Activated naive CD8-positive, alpha-beta T cell treated with anti-CD3 and anti-CD28 coated beads, Interleukin-2, amount 50 U/mL, for 24 hours (primary cell): ENCODE data around the gene PACSIN1.

Experiments used
- ATAC-seq: fragments of 150-1000 bp; cut with Tn5 transposase; one replicate; pipeline ENCODE4 v1.10.0; 2021
- DNase-seq: peaks from one replicate; pipeline ENCODE4 v3.0.0; 2021
- H3K27ac Mint-ChIP-seq: one replicate; pipeline ENCODE4 v1.8.0; 2021; ENCODE audit warnings: mild to moderate bottlenecking, mixed read lengths
- H3K27me3 Mint-ChIP-seq: one replicate; pipeline ENCODE4 v1.8.0; 2021; ENCODE audit warnings: mixed read lengths
- H3K36me3 Mint-ChIP-seq: one replicate; pipeline ENCODE4 v1.8.0; 2021; ENCODE audit warnings: low read depth, mixed read lengths
- H3K4me1 Mint-ChIP-seq: one replicate; pipeline ENCODE4 v1.8.0; 2021; ENCODE audit warnings: mixed read lengths
- H3K4me3 Mint-ChIP-seq: one replicate; pipeline ENCODE4 v1.8.0; 2021; ENCODE audit warnings: mild to moderate bottlenecking, moderate library complexity, mixed read lengths
- H3K9me3 Mint-ChIP-seq: one replicate; pipeline ENCODE4 v1.8.0; 2021; ENCODE audit warnings: mixed read lengths

The PACSIN1 gene

DNA sequence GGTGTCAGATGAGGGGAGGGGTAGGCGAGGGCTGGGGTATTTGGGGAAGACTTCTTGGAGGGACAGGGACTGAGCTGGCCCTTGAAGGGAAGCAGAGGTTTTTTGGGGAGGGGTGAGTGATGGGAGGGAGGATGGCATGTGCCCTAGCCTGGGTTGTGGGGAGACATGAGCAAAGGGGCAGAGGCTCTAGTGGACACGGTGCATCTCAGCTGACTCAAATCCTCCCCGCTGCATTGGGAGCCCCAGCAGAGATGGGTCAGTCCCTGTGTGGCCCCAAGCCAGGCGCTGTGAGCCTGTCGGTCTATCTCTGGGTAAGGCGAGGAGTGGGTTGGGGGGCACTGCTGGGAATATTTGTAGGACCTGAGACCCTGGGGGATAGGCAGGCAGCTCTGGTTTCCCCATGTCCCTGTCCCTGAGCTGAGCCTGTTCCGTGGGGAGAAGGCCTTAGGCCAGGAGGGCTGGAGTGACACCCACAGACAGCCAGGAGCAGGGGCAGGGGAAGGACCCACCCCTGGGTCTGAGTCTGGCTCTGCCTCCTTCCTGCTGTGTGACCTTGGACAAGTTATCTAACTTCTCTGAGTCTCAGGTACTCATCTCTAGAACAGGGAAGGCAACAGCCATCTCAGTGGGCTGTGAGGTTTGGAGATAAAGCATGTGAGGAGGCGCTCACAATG, 54.2 kb downstream of the PACSIN1 start:
- no peak for DNase-seq
- no peak overlapping the region for H3K27ac Mint-ChIP-seq

DNA sequence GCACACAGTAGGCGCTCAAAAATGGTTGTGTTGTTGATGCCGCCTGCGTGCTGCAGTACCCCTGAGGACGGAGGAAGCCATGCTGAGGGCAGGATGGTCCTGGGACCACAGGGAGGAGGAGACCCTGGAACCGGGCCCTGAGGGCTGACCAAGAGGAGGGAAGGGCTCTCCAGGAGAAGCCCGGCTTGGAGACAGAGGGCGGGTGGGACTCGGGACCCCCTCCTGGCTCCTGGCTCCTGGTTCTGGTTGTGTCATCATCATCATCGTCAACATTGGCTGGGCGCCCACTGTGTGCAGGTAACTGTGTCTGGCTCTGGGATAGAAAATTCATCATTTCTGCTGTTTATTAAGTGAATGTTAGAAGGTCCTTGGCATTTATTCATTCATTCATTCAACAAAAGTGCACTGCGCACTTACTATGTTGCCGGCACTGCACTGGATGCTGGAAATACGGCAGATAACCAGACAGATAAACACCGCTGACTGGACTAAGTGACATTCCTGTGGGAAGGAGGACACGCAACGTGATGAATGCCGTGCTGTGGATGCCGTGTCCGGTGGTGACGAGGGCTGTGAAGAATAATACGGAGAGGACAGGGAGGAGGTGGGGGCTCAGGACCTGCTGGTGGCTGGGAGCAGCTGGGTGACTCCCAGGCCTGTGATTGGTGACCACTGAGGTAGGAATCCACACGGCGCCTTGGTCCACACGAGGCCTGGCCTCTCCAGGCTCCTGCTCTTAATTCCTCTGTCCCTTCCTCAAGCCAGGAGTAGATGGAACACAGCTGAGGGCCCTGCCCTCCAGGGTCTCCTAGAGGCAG, 55.0 kb downstream of the PACSIN1 start:
- Mint-ChIP-seq H3K27me3 (peaks cover 4% of the 10 kb centered on the region), H3K9me3 (no peaks in the 10 kb centered on the region), H3K4me3 (no peak overlapping the region), H3K4me1 (no peaks in the 10 kb centered on the region), H3K27ac (no peak overlapping the region), H3K36me3 (no peaks in the 10 kb centered on the region)
- no peak for DNase-seq
- ATAC-seq, result no peak

More for the DNA sequence above, 54.2 kb downstream of the PACSIN1 start:
- H3K36me3 Mint-ChIP-seq, result no peaks in the 10 kb centered on the region
- ATAC-seq, result no peak
- H3K27me3 Mint-ChIP-seq, result peaks cover 4% of the 10 kb centered on the region
- H3K9me3 Mint-ChIP-seq, result no peaks in the 10 kb centered on the region
- H3K4me1 Mint-ChIP-seq, result no peaks in the 10 kb centered on the region
- H3K4me3 Mint-ChIP-seq, result no peak overlapping the region

- Mint-ChIP-seq H3K4me1 (no peaks in the 10 kb centered on the region), H3K36me3 (no peaks in the 10 kb centered on the region), H3K27ac (no peak overlapping the region), H3K4me3 (no peak overlapping the region), H3K9me3 (no peaks in the 10 kb centered on the region), H3K27me3 (peaks cover 4% of the 10 kb centered on the region)
- ATAC-seq, result no peak
- DNase-seq, result no peak
Observed at GRCh38 chr6:34521463-34522285, 55.8 kb downstream of the PACSIN1 start.

- no peak for ATAC-seq
- H3K36me3 Mint-ChIP-seq, result no peaks in the 10 kb centered on the region
- H3K27me3 Mint-ChIP-seq, result no peaks in the 10 kb centered on the region
- DNase-seq, result no peak
- peaks cover 6% of the 10 kb centered on the region for H3K4me1 Mint-ChIP-seq
- no peaks in the 10 kb centered on the region for H3K9me3 Mint-ChIP-seq
- no peak overlapping the region for H3K4me3 Mint-ChIP-seq
- no peak overlapping the region for H3K27ac Mint-ChIP-seq
Observed at GRCh38 chr6:34522761-34523160, 56.9 kb downstream of the PACSIN1 start.

GRCh38 chr6:34523441-34524206, 57.7 kb downstream of the PACSIN1 start:
- DNase-seq, result no peak
- H3K27me3 Mint-ChIP-seq, result no peaks in the 10 kb centered on the region
- H3K4me3 Mint-ChIP-seq, result no peak overlapping the region
- peaks cover 6% of the 10 kb centered on the region for H3K4me1 Mint-ChIP-seq
- no peak for ATAC-seq
- H3K27ac Mint-ChIP-seq, result no peak overlapping the region
- H3K36me3 Mint-ChIP-seq, result no peaks in the 10 kb centered on the region
- no peaks in the 10 kb centered on the region for H3K9me3 Mint-ChIP-seq

DNA sequence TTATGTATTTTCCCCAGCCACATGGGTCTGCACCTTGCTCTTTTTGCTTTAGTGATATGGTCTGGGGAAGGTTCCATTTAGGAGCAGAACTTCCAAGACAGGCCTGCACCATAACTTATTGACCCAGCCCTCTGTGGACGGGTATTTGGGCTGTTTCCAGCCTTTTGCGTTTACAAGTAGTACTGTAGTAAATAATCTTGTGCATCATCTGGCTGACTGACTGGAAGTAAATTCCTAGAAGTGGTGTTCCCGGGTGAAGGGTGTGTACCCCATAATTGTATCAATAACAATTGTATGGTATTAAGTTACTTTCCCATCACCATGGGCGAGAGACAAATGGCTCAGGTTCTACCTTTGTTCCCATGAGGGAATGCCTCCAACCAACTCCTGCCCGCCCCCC, 58.6 kb downstream of the PACSIN1 start:
- no peaks in the 10 kb centered on the region for H3K27me3 Mint-ChIP-seq
- no peak overlapping the region for H3K27ac Mint-ChIP-seq
- H3K9me3 Mint-ChIP-seq, result no peaks in the 10 kb centered on the region
- ATAC-seq, result no peak
- H3K36me3 Mint-ChIP-seq, result no peaks in the 10 kb centered on the region
- H3K4me1 Mint-ChIP-seq, result peaks cover 6% of the 10 kb centered on the region
- DNase-seq, result no peak
- H3K4me3 Mint-ChIP-seq, result no peak overlapping the region

- Mint-ChIP-seq H3K27ac (no peak overlapping the region), H3K36me3 (no peaks in the 10 kb centered on the region), H3K9me3 (no peaks in the 10 kb centered on the region), H3K4me3 (no peak overlapping the region), H3K4me1 (peaks cover 6% of the 10 kb centered on the region), H3K27me3 (no peaks in the 10 kb centered on the region)
- ATAC-seq, result no peak
- no peak for DNase-seq
Observed at GRCh38 chr6:34524971-34525370, 59.1 kb downstream of the PACSIN1 start.

GRCh38 chr6:34525431-34526175, 59.7 kb downstream of the PACSIN1 start:
- H3K4me3 Mint-ChIP-seq, result no peak overlapping the region
- H3K27ac Mint-ChIP-seq, result no peak overlapping the region

GRCh38 chr6:34526241-34526972, 60.5 kb downstream of the PACSIN1 start:
- Mint-ChIP-seq H3K27me3 (no peaks in the 10 kb centered on the region), H3K27ac (no peak overlapping the region), H3K9me3 (no peaks in the 10 kb centered on the region), H3K4me3 (no peak overlapping the region), H3K4me1 (peaks cover 6% of the 10 kb centered on the region), H3K36me3 (no peaks in the 10 kb centered on the region)
- no peak for DNase-seq
- ATAC-seq, result no peak

More at GRCh38 chr6:34525431-34526175, 59.7 kb downstream of the PACSIN1 start:
- Mint-ChIP-seq H3K27me3 (no peaks in the 10 kb centered on the region), H3K4me1 (peaks cover 6% of the 10 kb centered on the region), H3K36me3 (no peaks in the 10 kb centered on the region), H3K9me3 (no peaks in the 10 kb centered on the region)
- ATAC-seq (no peak), DNase-seq (no peak)

GRCh38 chr6:34526992-34527728, 61.3 kb downstream of the PACSIN1 start:
- Mint-ChIP-seq H3K4me3 (peak overlapping the region; percentile 21), H3K27ac (no peak overlapping the region), H3K36me3 (no peaks in the 10 kb centered on the region), H3K4me1 (peaks cover 6% of the 10 kb centered on the region), H3K9me3 (no peaks in the 10 kb centered on the region), H3K27me3 (no peaks in the 10 kb centered on the region)
- ATAC-seq (peak; percentile 95), DNase-seq (peak; percentile 97)

- Mint-ChIP-seq H3K4me3 (peak overlapping the region; percentile 21), H3K9me3 (no peaks in the 10 kb centered on the region), H3K4me1 (peaks cover 6% of the 10 kb centered on the region), H3K27me3 (no peaks in the 10 kb centered on the region), H3K27ac (peak overlapping the region; percentile 6), H3K36me3 (no peaks in the 10 kb centered on the region)
- no peak for DNase-seq
- ATAC-seq, result no peak
Observed at GRCh38 chr6:34527751-34528670, 62.1 kb downstream of the PACSIN1 start.
